ENCODE data around the gene UBE2J2.

GRCh38 chr1:1220197-1220596 lies 53.5 kb downstream of the UBE2J2 start:
- no peak for TF ChIP-seq NANOG (IDR thresholded peaks at IDR 0.05; ENCODE audit: borderline replicate concordance)
- no peak for TF ChIP-seq EZH2 (IDR thresholded peaks at IDR 0.05; ENCODE audit: low read depth, unreplicated experiment)
- no peak for TF ChIP-seq CTCF (conservative IDR thresholded peaks at IDR 0.05; ENCODE audit: low read depth in 2 of 2)
- TF ChIP-seq ZNF331 (CRISPR knock-in tag; IDR thresholded peaks at IDR 0.05; ENCODE audit: low read depth): no peak
- TF ChIP-seq REST (IDR thresholded peaks at IDR 0.05; ENCODE audit: unreplicated experiment): no peak
- TF ChIP-seq CREB1 (CRISPR knock-in tag; IDR thresholded peaks at IDR 0.05; ENCODE audit: low read depth): no peak
- TF ChIP-seq EZH2phosphoT487 (IDR thresholded peaks at IDR 0.05; ENCODE audit: unreplicated experiment): no peak

All from GM23338 (cell line).